Measurements from ENCODE around the gene RPL21. TPM values are rescaled to one million over a fixed set of nuclear protein-coding genes. Genes with fewer than 3 reads are reported as not detected.

RPL21 gene
- polyA plus RNA-seq, 1 donor (not counting 4 experiments of a cell fraction or from before 2014, with no cell fraction given), result 1,751 TPM

DNA sequence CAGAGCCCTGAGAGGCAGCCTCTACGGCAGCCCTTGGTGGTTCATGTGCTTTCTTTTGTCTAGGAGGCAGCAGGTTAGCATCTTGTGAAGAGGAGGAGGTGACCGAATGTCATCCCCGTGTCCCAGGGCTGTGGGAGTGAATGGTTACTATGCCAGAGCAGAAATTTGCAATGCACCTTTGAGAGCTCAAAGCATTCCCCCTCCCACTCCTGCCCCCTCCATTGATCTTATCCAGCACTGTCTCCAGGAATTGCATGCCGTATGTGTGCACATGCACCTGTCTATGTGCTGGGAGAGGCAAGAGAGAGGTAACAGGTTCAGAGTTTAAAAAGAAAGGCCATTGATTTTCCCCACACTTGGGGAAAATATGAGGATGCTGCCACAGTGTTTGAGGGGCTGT is 29.5 kb downstream of the RPL21 start:
- no peak for TF ChIP-seq EZH2 (IDR thresholded peaks at IDR 0.05; ENCODE audit: low read length)
- TF ChIP-seq, protein P1, sequence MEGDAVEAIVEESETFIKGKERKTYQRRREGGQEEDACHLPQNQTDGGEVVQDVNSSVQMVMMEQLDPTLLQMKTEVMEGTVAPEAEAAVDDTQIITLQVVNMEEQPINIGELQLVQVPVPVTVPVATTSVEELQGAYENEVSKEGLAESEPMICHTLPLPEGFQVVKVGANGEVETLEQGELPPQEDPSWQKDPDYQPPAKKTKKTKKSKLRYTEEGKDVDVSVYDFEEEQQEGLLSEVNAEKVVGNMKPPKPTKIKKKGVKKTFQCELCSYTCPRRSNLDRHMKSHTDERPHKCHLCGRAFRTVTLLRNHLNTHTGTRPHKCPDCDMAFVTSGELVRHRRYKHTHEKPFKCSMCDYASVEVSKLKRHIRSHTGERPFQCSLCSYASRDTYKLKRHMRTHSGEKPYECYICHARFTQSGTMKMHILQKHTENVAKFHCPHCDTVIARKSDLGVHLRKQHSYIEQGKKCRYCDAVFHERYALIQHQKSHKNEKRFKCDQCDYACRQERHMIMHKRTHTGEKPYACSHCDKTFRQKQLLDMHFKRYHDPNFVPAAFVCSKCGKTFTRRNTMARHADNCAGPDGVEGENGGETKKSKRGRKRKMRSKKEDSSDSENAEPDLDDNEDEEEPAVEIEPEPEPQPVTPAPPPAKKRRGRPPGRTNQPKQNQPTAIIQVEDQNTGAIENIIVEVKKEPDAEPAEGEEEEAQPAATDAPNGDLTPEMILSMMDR (optimal IDR thresholded peaks at IDR 0.05 in 1 of 3, IDR thresholded peaks at IDR 0.05 in 1 of 3, conservative IDR thresholded peaks at IDR 0.05 in 1 of 3; ENCODE audit: extremely low read depth in 1 of 3, insufficient read depth in 2 of 3, low read length in 3 of 3), result no peak
- dilution Hi-C loops (cut with MboI; ENCODE audit: extremely low pct_ligation_motif_present, low sequenced_read_pairs), result no loop called here
- FAIRE-seq (no peak), DNase-seq (ENCODE audit: low read depth, low spot score) (no peak)
- no peak overlapping the region for H3K4me2 ChIP-seq (ENCODE audit: control insufficient read depth, extremely low read depth, insufficient read depth, low read depth, low read length)
- H3K9me1 ChIP-seq (ENCODE audit: control insufficient read depth, extremely low read depth, insufficient read depth, low read length), result no peaks in the 10 kb centered on the region
- H3K36me3 ChIP-seq (ENCODE audit: control insufficient read depth in 2 of 2, extremely low read depth in 1 of 2, insufficient read depth in 2 of 2, low read length in 2 of 2), result no peaks in the 10 kb centered on the region
- H3K27ac ChIP-seq (ENCODE audit: control insufficient read depth, insufficient read depth, low read length), result no peak overlapping the region
- no peaks in the 10 kb centered on the region for H3K9me3 ChIP-seq (ENCODE audit: control insufficient read depth, low read depth, low read length)
- no peak overlapping the region for H3K4me3 ChIP-seq (ENCODE audit: control insufficient read depth in 2 of 3, extremely low read depth in 1 of 3, insufficient read depth in 2 of 3, low read depth in 1 of 3, low read length in 3 of 3)
- no peaks in the 10 kb centered on the region for H3K27me3 ChIP-seq (ENCODE audit: control insufficient read depth, extremely low read depth, insufficient read depth, low read length)
- no peaks in the 10 kb centered on the region for H3K79me2 ChIP-seq (ENCODE audit: control insufficient read depth, insufficient read depth, low read length)
- no peaks in the 10 kb centered on the region for H3K4me1 ChIP-seq (ENCODE audit: control insufficient read depth, extremely low read depth, insufficient read depth, low read length)
- H4K20me1 ChIP-seq (ENCODE audit: control insufficient read depth, extremely low read depth, insufficient read depth, low read length), result no peaks in the 10 kb centered on the region
- H3K9ac ChIP-seq (ENCODE audit: control insufficient read depth, extremely low read depth, insufficient read depth, low read length), result no peak overlapping the region
- no peak overlapping the region for H2AFZ ChIP-seq (ENCODE audit: control insufficient read depth, low read length)

DNA sequence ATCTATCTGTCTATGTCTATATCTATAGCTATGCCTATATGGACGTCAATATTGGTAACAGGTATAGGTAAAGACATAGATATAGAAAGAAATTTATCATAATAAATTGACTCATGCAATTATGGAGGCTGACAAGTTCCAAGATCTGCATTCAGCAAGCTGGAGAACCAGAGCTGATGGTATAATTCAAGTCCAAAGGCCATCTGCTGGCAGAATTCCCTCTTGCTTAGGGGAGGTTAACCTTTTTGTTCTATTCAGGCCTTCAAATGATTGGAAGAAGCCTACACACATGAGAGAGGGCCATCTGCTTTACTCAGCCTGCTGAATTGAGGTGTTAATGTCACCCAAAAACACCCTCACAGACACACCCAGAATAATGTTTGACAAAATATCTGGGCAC is 30.1 kb downstream of the RPL21 start:
- Histone ChIP-seq H3K9ac (ENCODE audit: control insufficient read depth, extremely low read depth, insufficient read depth, low read length) (no peak overlapping the region), H4K20me1 (ENCODE audit: control insufficient read depth, extremely low read depth, insufficient read depth, low read length) (no peaks in the 10 kb centered on the region), H3K4me1 (ENCODE audit: control insufficient read depth, extremely low read depth, insufficient read depth, low read length) (no peaks in the 10 kb centered on the region), H3K9me1 (ENCODE audit: control insufficient read depth, extremely low read depth, insufficient read depth, low read length) (no peaks in the 10 kb centered on the region), H3K9me3 (ENCODE audit: control insufficient read depth, low read depth, low read length) (no peaks in the 10 kb centered on the region), H2AFZ (ENCODE audit: control insufficient read depth, low read length) (no peak overlapping the region), H3K27me3 (ENCODE audit: control insufficient read depth, extremely low read depth, insufficient read depth, low read length) (no peaks in the 10 kb centered on the region), H3K27ac (ENCODE audit: control insufficient read depth, insufficient read depth, low read length) (no peak overlapping the region), H3K36me3 (ENCODE audit: control insufficient read depth in 2 of 2, extremely low read depth in 1 of 2, insufficient read depth in 2 of 2, low read length in 2 of 2) (no peaks in the 10 kb centered on the region), H3K79me2 (ENCODE audit: control insufficient read depth, insufficient read depth, low read length) (no peaks in the 10 kb centered on the region), H3K4me2 (ENCODE audit: control insufficient read depth, extremely low read depth, insufficient read depth, low read depth, low read length) (no peak overlapping the region), H3K4me3 (ENCODE audit: control insufficient read depth in 2 of 3, extremely low read depth in 1 of 3, insufficient read depth in 2 of 3, low read depth in 1 of 3, low read length in 3 of 3) (no peak overlapping the region)
- FAIRE-seq (no peak), DNase-seq (ENCODE audit: low read depth, low spot score) (no peak)
- TF ChIP-seq, protein P1 (optimal IDR thresholded peaks at IDR 0.05 in 1 of 3, IDR thresholded peaks at IDR 0.05 in 1 of 3, conservative IDR thresholded peaks at IDR 0.05 in 1 of 3; ENCODE audit: extremely low read depth in 1 of 3, insufficient read depth in 2 of 3, low read length in 3 of 3), result no peak
- no peak for TF ChIP-seq EZH2 (IDR thresholded peaks at IDR 0.05; ENCODE audit: low read length)
- dilution Hi-C loops (cut with MboI; ENCODE audit: extremely low pct_ligation_motif_present, low sequenced_read_pairs), result no loop called here
